ENCODE data around the gene PIP5K1B. TPM values are rescaled to one million over a fixed set of nuclear protein-coding genes. Genes with fewer than 3 reads are reported as not detected.
A peak's percentile ranks its signal among the peaks of the same experiment; 100 is the strongest.

PIP5K1B gene
- polyA plus RNA-seq, 10 donors, result 1.1 to 2.2 (median 1.5) TPM

- DNase-seq, result peak in 1 of 3 donors; percentile 11
These were observed 1.5 kb downstream of the PIP5K1B start for GRCh38 chr9:68706363-68707201.

GRCh38 chr9:68707801-68708488 lies 2.9 kb downstream of the PIP5K1B start:
- DNase-seq, result no peak

GRCh38 chr9:68708513-68708912 lies 3.5 kb downstream of the PIP5K1B start:
- DNase-seq, result no peak

- no peak for DNase-seq
These were observed 4.5 kb downstream of the PIP5K1B start for GRCh38 chr9:68709291-68710110.

- DNase-seq, result no peak
These were observed 5.1 kb downstream of the PIP5K1B start for GRCh38 chr9:68710111-68710471.

- no peak for DNase-seq
These were observed 6.2 kb downstream of the PIP5K1B start for GRCh38 chr9:68711281-68711680.

- DNase-seq, result no peak
These were observed 6.9 kb downstream of the PIP5K1B start for GRCh38 chr9:68711932-68712331.

GRCh38 chr9:68714416-68715180 lies 9.6 kb downstream of the PIP5K1B start:
- DNase-seq, result no peak

GRCh38 chr9:68715181-68715456 lies 10.1 kb downstream of the PIP5K1B start:
- DNase-seq, result no peak

GRCh38 chr9:68717552-68718443 lies 12.8 kb downstream of the PIP5K1B start:
- DNase-seq, result no peak

- no peak for DNase-seq
These were observed 14.8 kb downstream of the PIP5K1B start for GRCh38 chr9:68719847-68720246.

- DNase-seq, result no peak
These were observed 15.7 kb downstream of the PIP5K1B start for GRCh38 chr9:68720656-68721313.

- DNase-seq, result no peak
These were observed 16.8 kb downstream of the PIP5K1B start for GRCh38 chr9:68721666-68722330.

- DNase-seq, result no peak
These were observed 20.0 kb downstream of the PIP5K1B start for GRCh38 chr9:68725070-68725469.

- DNase-seq, result no peak
These were observed 21.4 kb downstream of the PIP5K1B start for GRCh38 chr9:68726489-68726888.

GRCh38 chr9:68727636-68728035 lies 22.6 kb downstream of the PIP5K1B start:
- DNase-seq, result no peak

GRCh38 chr9:68728731-68729130 lies 23.7 kb downstream of the PIP5K1B start:
- DNase-seq, result no peak

- DNase-seq, result no peak
These were observed 25.7 kb downstream of the PIP5K1B start for GRCh38 chr9:68730570-68731235.

- no peak for DNase-seq
These were observed 26.8 kb downstream of the PIP5K1B start for GRCh38 chr9:68731857-68732256.

Data from muscle of back (tissue), 11 donors.